SK-N-SH treated with all-trans-retinoic acid at 6 μM for 48 hours (cell line): ENCODE measurements around the gene GCLM.
"Not testable (repeated sequence)": the region's sequence is repeated elsewhere in the genome, so short reads cannot be mapped to it uniquely, and the experiment has no call there.

Experiments used
- ATAC-seq: fragments of 200-7000 bp; cut with Tn5 transposase; 3 replicates; pipeline ENCODE4 v1.9.1; 2020; ENCODE audit warnings: mild to moderate bottlenecking, moderate library complexity
- ARNTL ChIP-seq: fragments of 450-650 bp; formaldehyde crosslinking; IDR thresholded peaks from 2 replicates; pipeline ENCODE4 v1.5.0; 2020; ENCODE audit warnings: low read depth, mild to moderate bottlenecking, moderate library complexity, borderline replicate concordance
- BACH2 ChIP-seq: fragments of 250-450 bp; sonication (Bioruptor Pico); IDR thresholded peaks from 2 replicates; pipeline ENCODE4 v1.9.0; 2021; ENCODE audit warnings: mild to moderate bottlenecking, borderline replicate concordance
- CREB5 ChIP-seq: fragments of 250-450 bp; sonication (Bioruptor Pico); IDR thresholded peaks from 2 replicates; pipeline ENCODE4 v1.5.1; 2020; ENCODE audit warnings: low read depth, mild to moderate bottlenecking, moderate library complexity
- CSDC2 ChIP-seq: fragments of 250-450 bp; sonication (Bioruptor Pico); IDR thresholded peaks from 2 replicates; pipeline ENCODE4 v1.5.0; 2020; ENCODE audit warnings: mild to moderate bottlenecking, moderate library complexity
- CSRNP3 ChIP-seq: fragments of 250-450 bp; sonication (Bioruptor Pico); IDR thresholded peaks from 2 replicates; pipeline ENCODE4 v1.5.1; 2021; ENCODE audit warnings: mild to moderate bottlenecking, moderate library complexity
- ESRRG ChIP-seq: fragments of 250-450 bp; sonication (Bioruptor Pico); IDR thresholded peaks from 2 replicates; pipeline ENCODE4 v1.6.1; 2021; ENCODE audit warnings: mild to moderate bottlenecking
- GLIS3 ChIP-seq: fragments of 250-450 bp; sonication (Bioruptor Pico); IDR thresholded peaks from 2 replicates; pipeline ENCODE4 v1.5.0; 2020; ENCODE audit warnings: mild to moderate bottlenecking, moderate library complexity
- ISL1 ChIP-seq: fragments of 250-450 bp; sonication (Bioruptor Pico); IDR thresholded peaks from 2 replicates; pipeline ENCODE4 v2.1.2; 2022; ENCODE audit warnings: mild to moderate bottlenecking, moderate library complexity
- OSR1 ChIP-seq: fragments of 250-450 bp; sonication (Bioruptor Pico); IDR thresholded peaks from 2 replicates; pipeline ENCODE4 v1.8.0; 2022; ENCODE audit warnings: moderate library complexity, mild to moderate bottlenecking, inconsistent platforms
- PATZ1 ChIP-seq: fragments of 250-450 bp; sonication (Bioruptor Pico); IDR thresholded peaks from 2 replicates; pipeline ENCODE4 v1.8.0; 2020; ENCODE audit warnings: mild to moderate bottlenecking, moderate library complexity, borderline replicate concordance
- POU6F1 ChIP-seq: fragments of 250-450 bp; sonication (Bioruptor Pico); IDR thresholded peaks from 2 replicates; pipeline ENCODE4 v1.8.0; 2021; ENCODE audit warnings: low read depth, mild to moderate bottlenecking, moderate library complexity, borderline replicate concordance
- PPARA ChIP-seq: fragments of 250-450 bp; sonication (Bioruptor Pico); IDR thresholded peaks from 2 replicates; pipeline ENCODE4 v1.5.0; 2020; ENCODE audit warnings: mild to moderate bottlenecking, borderline replicate concordance
- RARB ChIP-seq: fragments of 250-450 bp; sonication (Bioruptor Pico); IDR thresholded peaks from 2 replicates; pipeline ENCODE4 v1.8.0; 2021; ENCODE audit warnings: mild to moderate bottlenecking, moderate library complexity
- SNAI2 ChIP-seq: fragments of 250-450 bp; sonication (Bioruptor Pico); IDR thresholded peaks from 2 replicates; pipeline ENCODE4 v1.5.0; 2020; ENCODE audit warnings: mild to moderate bottlenecking, moderate library complexity
- TCF4 ChIP-seq: fragments of 250-450 bp; sonication (Bioruptor Pico); IDR thresholded peaks from 2 replicates; pipeline ENCODE4 v1.8.0; 2021; ENCODE audit warnings: mild to moderate bottlenecking, moderate library complexity, borderline replicate concordance
- TOX ChIP-seq: fragments of 250-450 bp; sonication (Bioruptor Pico); IDR thresholded peaks from 2 replicates; pipeline ENCODE4 v1.8.0; 2021; ENCODE audit warnings: mild to moderate bottlenecking, moderate library complexity, borderline replicate concordance
- TSHZ2 ChIP-seq: fragments of 250-450 bp; sonication (Bioruptor Pico); IDR thresholded peaks from 2 replicates; pipeline ENCODE4 v1.5.0; 2020; ENCODE audit warnings: mild to moderate bottlenecking, moderate library complexity
- ZC3H10 ChIP-seq: fragments of 250-450 bp; sonication (Bioruptor Pico); IDR thresholded peaks from 2 replicates; pipeline ENCODE4 v1.5.1; 2021; ENCODE audit warnings: mild to moderate bottlenecking, moderate library complexity
- ZFP3 ChIP-seq: fragments of 250-450 bp; sonication (Bioruptor Pico); IDR thresholded peaks from 2 replicates; pipeline ENCODE4 v1.5.0; 2020; ENCODE audit warnings: mild to moderate bottlenecking, moderate library complexity
- ZFP30 ChIP-seq: fragments of 450-650 bp; formaldehyde crosslinking; IDR thresholded peaks from 2 replicates; pipeline ENCODE4 v1.5.0; 2022; ENCODE audit warnings: mild to moderate bottlenecking, moderate library complexity
- ZNF70 ChIP-seq: fragments of 450-650 bp; formaldehyde crosslinking; IDR thresholded peaks from 2 replicates; pipeline ENCODE4 v1.5.0; 2020; ENCODE audit warnings: mild to moderate bottlenecking, moderate library complexity
- ZNF8 ChIP-seq: fragments of 450-650 bp; formaldehyde crosslinking; IDR thresholded peaks from 2 replicates; pipeline ENCODE4 v1.5.0; 2020; ENCODE audit warnings: mild to moderate bottlenecking, moderate library complexity

The GCLM gene

GRCh38 chr1:93958032-93958725 lies 48.9 kb upstream of the GCLM start:
- ATAC-seq = no peak
- TF ChIP-seq PATZ1 (CRISPR knock-in tag) (no peak), TCF4 (CRISPR knock-in tag) (no peak), TSHZ2 (CRISPR knock-in tag) (no peak), CREB5 (CRISPR knock-in tag) (no peak), ZFP30 (no peak), BACH2 (CRISPR knock-in tag) (no peak), ISL1 (no peak), ARNTL (CRISPR knock-in tag) (no peak), RARB (CRISPR knock-in tag) (no peak), PPARA (no peak), GLIS3 (CRISPR knock-in tag) (no peak), ZNF70 (CRISPR knock-in tag) (no peak), SNAI2 (no peak), CSDC2 (CRISPR knock-in tag) (no peak), ZC3H10 (CRISPR knock-in tag) (no peak)

GRCh38 chr1:93955765-93956164 lies 46.5 kb upstream of the GCLM start:
- no peak for ATAC-seq
- TF ChIP-seq PPARA = no peak
- TF ChIP-seq TSHZ2 (CRISPR knock-in tag) = no peak
- no peak for TF ChIP-seq ZNF70 (CRISPR knock-in tag)
- no peak for TF ChIP-seq TCF4 (CRISPR knock-in tag)
- TF ChIP-seq ARNTL (CRISPR knock-in tag) = no peak
- no peak for TF ChIP-seq ESRRG
- no peak for TF ChIP-seq POU6F1
- no peak for TF ChIP-seq BACH2 (CRISPR knock-in tag)
- TF ChIP-seq CSDC2 (CRISPR knock-in tag) = no peak
- no peak for TF ChIP-seq TOX (CRISPR knock-in tag)
- TF ChIP-seq PATZ1 (CRISPR knock-in tag) = no peak
- no peak for TF ChIP-seq OSR1
- no peak for TF ChIP-seq ZFP3 (CRISPR knock-in tag)
- no peak for TF ChIP-seq SNAI2
- TF ChIP-seq CSRNP3 (CRISPR knock-in tag) = no peak
- no peak for TF ChIP-seq ZC3H10 (CRISPR knock-in tag)
- TF ChIP-seq ZNF8 (CRISPR knock-in tag) = no peak
- TF ChIP-seq, all 23 proteins: peak for 0

- not testable (repeated sequence) for ATAC-seq
These were observed 37.9 kb upstream of the GCLM start for GRCh38 chr1:93947002-93947686.
